Fibroblast of pulmonary artery (primary cell): ENCODE data around the gene NCOA5.
A peak's percentile ranks its signal among the peaks of the same experiment; 100 is the strongest.

ENCODE experiments used
- DNase-seq: peaks from one replicate; pipeline ENCODE4 v3.0.0-alpha.2; 2010; ENCODE audit warnings: low read depth
- H3K4me3 ChIP-seq: replicated peaks from 2 replicates; pipeline ENCODE4 v1.5.1; 2011; ENCODE audit warnings: low read depth, mild to moderate bottlenecking, control low read depth, low read length, moderate library complexity
- TF ChIP-seq, protein P1 (sequence below): IDR thresholded peaks from 2 replicates; pipeline ENCODE4 v1.5.1; 2011; ENCODE audit warnings: mild to moderate bottlenecking, control low read depth, low read length, inconsistent platforms; ENCODE audit errors: missing control alignments

The NCOA5 gene

DNA sequence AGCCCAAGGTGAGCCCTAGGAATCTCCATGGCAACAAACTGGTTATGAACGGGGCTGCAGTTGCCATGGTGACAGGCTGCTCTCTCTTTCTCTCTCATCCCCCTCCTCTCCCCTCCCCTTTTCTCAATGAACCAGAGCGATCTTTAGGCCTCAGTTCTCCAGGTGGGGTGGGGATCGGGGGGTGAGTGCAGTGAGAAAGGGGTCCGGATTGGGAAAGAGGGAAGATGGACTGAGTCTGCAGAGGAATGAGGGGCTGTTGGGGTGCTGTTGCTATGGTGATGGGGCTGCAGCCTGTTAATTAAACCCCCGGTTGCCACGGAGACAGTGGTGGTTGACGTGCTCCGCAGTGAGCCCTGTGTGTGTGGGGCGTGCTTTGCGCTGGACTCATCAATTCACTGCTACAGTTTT, 64.4 kb downstream of the NCOA5 start:
- TF ChIP-seq, protein P1, sequence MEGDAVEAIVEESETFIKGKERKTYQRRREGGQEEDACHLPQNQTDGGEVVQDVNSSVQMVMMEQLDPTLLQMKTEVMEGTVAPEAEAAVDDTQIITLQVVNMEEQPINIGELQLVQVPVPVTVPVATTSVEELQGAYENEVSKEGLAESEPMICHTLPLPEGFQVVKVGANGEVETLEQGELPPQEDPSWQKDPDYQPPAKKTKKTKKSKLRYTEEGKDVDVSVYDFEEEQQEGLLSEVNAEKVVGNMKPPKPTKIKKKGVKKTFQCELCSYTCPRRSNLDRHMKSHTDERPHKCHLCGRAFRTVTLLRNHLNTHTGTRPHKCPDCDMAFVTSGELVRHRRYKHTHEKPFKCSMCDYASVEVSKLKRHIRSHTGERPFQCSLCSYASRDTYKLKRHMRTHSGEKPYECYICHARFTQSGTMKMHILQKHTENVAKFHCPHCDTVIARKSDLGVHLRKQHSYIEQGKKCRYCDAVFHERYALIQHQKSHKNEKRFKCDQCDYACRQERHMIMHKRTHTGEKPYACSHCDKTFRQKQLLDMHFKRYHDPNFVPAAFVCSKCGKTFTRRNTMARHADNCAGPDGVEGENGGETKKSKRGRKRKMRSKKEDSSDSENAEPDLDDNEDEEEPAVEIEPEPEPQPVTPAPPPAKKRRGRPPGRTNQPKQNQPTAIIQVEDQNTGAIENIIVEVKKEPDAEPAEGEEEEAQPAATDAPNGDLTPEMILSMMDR = no peak
- no peak for DNase-seq
- H3K4me3 ChIP-seq = no peak overlapping the region

DNA sequence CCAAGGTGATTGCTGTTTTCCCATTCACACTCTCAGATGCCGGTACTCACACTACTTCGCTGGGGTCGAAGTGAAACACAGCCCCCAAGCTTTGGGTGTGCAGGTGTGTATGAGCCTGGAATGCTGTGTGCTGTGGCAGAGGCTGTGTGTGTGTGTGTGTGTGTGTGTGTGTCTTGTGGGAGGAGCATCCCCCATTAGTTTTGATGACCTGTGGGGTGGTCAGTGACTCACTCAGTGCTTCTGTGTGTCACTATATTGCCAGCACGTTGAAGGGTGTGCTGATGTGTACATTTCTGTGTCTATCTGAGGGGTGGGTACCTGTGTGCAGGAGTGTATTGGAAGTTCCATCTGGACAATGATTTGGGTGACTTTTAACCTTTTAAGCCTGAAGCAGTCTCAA, 65.8 kb downstream of the NCOA5 start:
- no peak overlapping the region for H3K4me3 ChIP-seq
- TF ChIP-seq, protein P1 = no peak
- DNase-seq = no peak

DNA sequence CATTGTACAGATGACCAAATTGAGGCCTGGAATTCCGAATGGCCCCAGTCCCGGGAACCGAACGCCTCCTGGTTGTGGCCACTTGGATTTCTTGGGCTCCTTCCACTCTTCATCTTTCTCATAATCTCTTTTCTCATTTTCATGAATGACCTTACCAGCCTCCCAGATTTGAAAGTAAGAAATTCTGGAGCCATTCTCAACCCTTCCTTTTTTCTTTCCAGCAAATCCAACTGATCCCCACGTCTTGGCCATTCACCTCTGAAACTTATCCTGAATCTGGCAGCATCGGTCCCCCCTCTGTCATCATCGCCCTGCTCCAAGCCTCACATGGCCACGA, 66.6 kb downstream of the NCOA5 start:
- TF ChIP-seq, protein P1 = no peak
- no peak overlapping the region for H3K4me3 ChIP-seq
- DNase-seq = no peak

GRCh38 chr20:46022411-46023147, 67.2 kb downstream of the NCOA5 start:
- TF ChIP-seq, protein P1 = peak; percentile 77
- peak; percentile 31 for DNase-seq
- peak overlapping the region; percentile 27 for H3K4me3 ChIP-seq

GRCh38 chr20:46021361-46022359, 68.1 kb downstream of the NCOA5 start:
- TF ChIP-seq, protein P1 = no peak
- DNase-seq = peak; percentile 29
- H3K4me3 ChIP-seq = peak overlapping the region; percentile 46

GRCh38 chr20:46020555-46020954, 69.2 kb downstream of the NCOA5 start:
- no peak for DNase-seq
- TF ChIP-seq, protein P1 = no peak
- H3K4me3 ChIP-seq = no peak overlapping the region
